ENCODE results near the gene MT2A. TPM values are rescaled to one million over a fixed set of nuclear protein-coding genes. Genes with fewer than 3 reads are reported as not detected.
A peak's percentile ranks its signal among the peaks of the same experiment; 100 is the strongest.

Gene MT2A
- total and polyA plus RNA-seq, 2 of the 13 experiments (the other 11 are each of a cell fraction or from before 2014, with no cell fraction given), result 135 to 371 TPM

GRCh38 chr16:56610017-56610608 lies 1.7 kb downstream of the MT2A start (continued):
- TF ChIP-seq FLYWCH1 (CRISPR knock-in tag; IDR thresholded peaks at IDR 0.05), result no peak
- TF ChIP-seq RERE (CRISPR knock-in tag; IDR thresholded peaks at IDR 0.05; ENCODE audit: low read depth), result no peak
- TF ChIP-seq HHEX (CRISPR knock-in tag; IDR thresholded peaks at IDR 0.05), result no peak
- no peak for TF ChIP-seq HMGA1 (CRISPR knock-in tag; conservative IDR thresholded peaks at IDR 0.05)
- no peak for TF ChIP-seq EP300 (IDR thresholded peaks at IDR 0.05; ENCODE audit: low read depth in 2 of 2, low read length in 2 of 2)
- TF ChIP-seq EP300 (CRISPR knock-in tag; IDR thresholded peaks at IDR 0.05; ENCODE audit: borderline replicate concordance), result no peak
- TF ChIP-seq MIER2 (CRISPR knock-in tag; IDR thresholded peaks at IDR 0.05), result no peak
- no peak for TF ChIP-seq SIX4 (CRISPR knock-in tag; IDR thresholded peaks at IDR 0.05)
- no peak for TF ChIP-seq RAD51 (IDR thresholded peaks at IDR 0.05; ENCODE audit: borderline replicate concordance)
- TF ChIP-seq AGO2 (optimal IDR thresholded peaks at IDR 0.05; ENCODE audit: low read depth, low read length), result no peak
- TF ChIP-seq KLF16 (CRISPR knock-in tag; IDR thresholded peaks at IDR 0.05), result no peak
- TF ChIP-seq SALL1 (CRISPR knock-in tag; IDR thresholded peaks at IDR 0.05), result peak; percentile 52; the same call in 1 of the 2 replicates
- no peak for TF ChIP-seq ZNF644 (CRISPR knock-in tag; IDR thresholded peaks at IDR 0.05; ENCODE audit: low read depth)
- 0 out of 2 replicates have a peak, but pooled peaks have one; percentile 33 for TF ChIP-seq STAT6 (CRISPR knock-in tag; IDR thresholded peaks at IDR 0.05; ENCODE audit: borderline replicate concordance)
- TF ChIP-seq ZNF430 (CRISPR knock-in tag; IDR thresholded peaks at IDR 0.05), result no peak
- TF ChIP-seq, protein P1, sequence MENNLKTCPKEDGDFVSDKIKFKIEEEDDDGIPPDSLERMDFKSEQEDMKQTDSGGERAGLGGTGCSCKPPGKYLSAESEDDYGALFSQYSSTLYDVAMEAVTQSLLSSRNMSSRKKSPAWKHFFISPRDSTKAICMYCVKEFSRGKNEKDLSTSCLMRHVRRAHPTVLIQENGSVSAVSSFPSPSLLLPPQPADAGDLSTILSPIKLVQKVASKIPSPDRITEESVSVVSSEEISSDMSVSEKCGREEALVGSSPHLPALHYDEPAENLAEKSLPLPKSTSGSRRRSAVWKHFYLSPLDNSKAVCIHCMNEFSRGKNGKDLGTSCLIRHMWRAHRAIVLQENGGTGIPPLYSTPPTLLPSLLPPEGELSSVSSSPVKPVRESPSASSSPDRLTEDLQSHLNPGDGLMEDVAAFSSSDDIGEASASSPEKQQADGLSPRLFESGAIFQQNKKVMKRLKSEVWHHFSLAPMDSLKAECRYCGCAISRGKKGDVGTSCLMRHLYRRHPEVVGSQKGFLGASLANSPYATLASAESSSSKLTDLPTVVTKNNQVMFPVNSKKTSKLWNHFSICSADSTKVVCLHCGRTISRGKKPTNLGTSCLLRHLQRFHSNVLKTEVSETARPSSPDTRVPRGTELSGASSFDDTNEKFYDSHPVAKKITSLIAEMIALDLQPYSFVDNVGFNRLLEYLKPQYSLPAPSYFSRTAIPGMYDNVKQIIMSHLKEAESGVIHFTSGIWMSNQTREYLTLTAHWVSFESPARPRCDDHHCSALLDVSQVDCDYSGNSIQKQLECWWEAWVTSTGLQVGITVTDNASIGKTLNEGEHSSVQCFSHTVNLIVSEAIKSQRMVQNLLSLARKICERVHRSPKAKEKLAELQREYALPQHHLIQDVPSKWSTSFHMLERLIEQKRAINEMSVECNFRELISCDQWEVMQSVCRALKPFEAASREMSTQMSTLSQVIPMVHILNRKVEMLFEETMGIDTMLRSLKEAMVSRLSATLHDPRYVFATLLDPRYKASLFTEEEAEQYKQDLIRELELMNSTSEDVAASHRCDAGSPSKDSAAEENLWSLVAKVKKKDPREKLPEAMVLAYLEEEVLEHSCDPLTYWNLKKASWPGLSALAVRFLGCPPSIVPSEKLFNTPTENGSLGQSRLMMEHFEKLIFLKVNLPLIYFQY (CRISPR knock-in tag; IDR thresholded peaks at IDR 0.05; ENCODE audit: borderline replicate concordance), result no peak
- no peak for TF ChIP-seq TARDBP (CRISPR knock-in tag; IDR thresholded peaks at IDR 0.05)
- no peak for TF ChIP-seq KMT2B (CRISPR knock-in tag; IDR thresholded peaks at IDR 0.05)
- TF ChIP-seq FOXC1 (CRISPR knock-in tag; IDR thresholded peaks at IDR 0.05; ENCODE audit: borderline replicate concordance), result no peak
- 0 out of 2 replicates have a peak, but pooled peaks have one; percentile 41 for TF ChIP-seq MEIS2 (CRISPR knock-in tag; IDR thresholded peaks at IDR 0.05)
